PC-9 (cell line): ENCODE measurements around the gene SMAD5. TPM values are rescaled to one million over a fixed set of nuclear protein-coding genes. Genes with fewer than 3 reads are reported as not detected.

Source experiments
- Bru-seq: library from RNA; stranded (reverse); fragments of 400-500 nt; gene quantifications from one replicate; lab custom pipeline; 2021; lab: Mats Ljungman, UMichigan
- BruChase-seq, 2 experiments: library from RNA; stranded (reverse); fragments of 400-500 nt; gene quantifications; one replicate each; lab custom pipeline; 2021; lab: Mats Ljungman, UMichigan
- BruUV-seq: library from RNA; stranded (reverse); fragments of 400-500 nt; replicated peaks from 2 replicates; lab custom pipeline; 2021; lab: Mats Ljungman, UMichigan
- CTCF ChIA-PET: fragments of 300-600 bp; sonication (Branson Sonifier 250); formaldehyde crosslinking; loops from one replicate; lab custom pipeline; 2022; ENCODE audit warnings: antibody characterized with exemption; lab: Charles Lee
- POLR2A ChIA-PET: fragments of 300-600 bp; sonication (Branson Sonifier 250); formaldehyde crosslinking; loops from one replicate; lab custom pipeline; 2022; ENCODE audit warnings: antibody characterized with exemption; ENCODE audit not compliant: unreplicated experiment; lab: Charles Lee
- DNase-seq, 2 experiments: peaks; one replicate each; pipeline versions ENCODE4 v3.0.0 to v3.0.0-alpha.2; 2015 to 2022; ENCODE audit warnings: mixed read lengths in 1 of 2
- H2AFZ ChIP-seq: fragments of 200-600 bp; sonication (generic); 2 replicates; pipeline ENCODE4 v1.8.1; 2017; ENCODE audit warnings: antibody characterized with exemption
- H3F3A ChIP-seq: fragments of 200-600 bp; sonication (generic); 2 replicates; pipeline ENCODE4 v1.8.1; 2017; ENCODE audit warnings: antibody characterized with exemption, mild to moderate bottlenecking, low read depth; ENCODE audit not compliant: insufficient read depth
- H3K27ac ChIP-seq: fragments of 200-600 bp; sonication (generic); 2 replicates; pipeline ENCODE4 v1.6.1; 2016; ENCODE audit warnings: mixed run types
- H3K27me3 ChIP-seq: fragments of 200-600 bp; sonication (generic); 2 replicates; pipeline ENCODE4 v1.6.1; 2016; ENCODE audit warnings: low read depth, mixed run types; ENCODE audit not compliant: insufficient read depth
- H3K36me3 ChIP-seq: fragments of 200-600 bp; sonication (generic); 2 replicates; pipeline ENCODE4 v1.6.1; 2016; ENCODE audit warnings: low read depth, mixed run types
- H3K4me1 ChIP-seq: fragments of 200-600 bp; sonication (generic); replicated peaks from 2 replicates; pipeline ENCODE4 v1.6.1; 2016; ENCODE audit warnings: mixed run types; ENCODE audit not compliant: insufficient read depth
- H3K4me2 ChIP-seq: fragments of 200-600 bp; sonication (generic); 2 replicates; pipeline ENCODE4 v1.6.1; 2017; ENCODE audit warnings: mixed run types
- H3K4me3 ChIP-seq: fragments of 200-600 bp; sonication (generic); 2 replicates; pipeline ENCODE4 v1.6.1; 2016; ENCODE audit warnings: mixed run types
- H3K79me2 ChIP-seq: fragments of 200-600 bp; sonication (generic); 2 replicates; pipeline ENCODE4 v1.6.1; 2017; ENCODE audit warnings: low read depth, mixed run types
- H3K9me2 ChIP-seq: fragments of 200-600 bp; sonication (generic); 2 replicates; pipeline ENCODE4 v1.8.1; 2017; ENCODE audit warnings: mild to moderate bottlenecking; ENCODE audit not compliant: insufficient read depth
- H3K9me3 ChIP-seq: fragments of 200-600 bp; sonication (generic); 2 replicates; pipeline ENCODE4 v1.8.1; 2016; ENCODE audit warnings: low read depth; ENCODE audit not compliant: insufficient read depth
- H4K20me1 ChIP-seq: fragments of 200-600 bp; sonication (generic); 2 replicates; pipeline ENCODE4 v1.8.1; 2017; ENCODE audit not compliant: insufficient read depth
- EZH2 ChIP-seq: fragments of 200-600 bp; sonication (generic); IDR thresholded peaks from 2 replicates; pipeline ENCODE4 v1.8.0; 2017; ENCODE audit warnings: antibody characterized with exemption, low read depth
- intact Hi-C: fragments of 100-400 bp; cut with micrococcal nuclease; formaldehyde crosslinking; loops from one replicate; pipeline ENCODE4 v1.10.0; 2022; ENCODE audit not compliant: unreplicated experiment
- long read RNA-seq: library from polyadenylated mRNA; stranded (forward); transcript quantifications from one replicate; pipeline ENCODE4 v2.0.0, GENCODE V29; 2022
- total RNA-seq: library from RNA; stranded (reverse); gene quantifications from 2 replicates; pipeline ENCODE4 v1.2.3, GENCODE V29; 2021
- TF ChIP-seq, protein P1 (sequence below): fragments of 200-600 bp; sonication (generic); conservative IDR thresholded peaks from 2 replicates; pipeline ENCODE4 v1.6.1; 2017; ENCODE audit warnings: mixed run types, antibody characterized with exemption, mild to moderate bottlenecking, moderate library complexity

SMAD5 gene
- 50.6 and 58.2 TPM in 2 replicates for total RNA-seq
- percentile 89 among the genes with signal in this experiment for Bru-seq, nascent RNA
- BruChase-seq, experiment 1, labeled RNA remaining after a 2-hour chase, result percentile 91 among the genes with signal in this experiment
- BruChase-seq, experiment 2, labeled RNA remaining after a 6-hour chase, result percentile 86 among the genes with signal in this experiment
- long read RNA-seq, full-length matches to known transcripts, result 7 of 12 reads
- long read RNA-seq, partial matches to known transcripts, result 1 of 12 reads
- long read RNA-seq, other reads (novel, unspliced or antisense), result 4 of 12 reads

DNA sequence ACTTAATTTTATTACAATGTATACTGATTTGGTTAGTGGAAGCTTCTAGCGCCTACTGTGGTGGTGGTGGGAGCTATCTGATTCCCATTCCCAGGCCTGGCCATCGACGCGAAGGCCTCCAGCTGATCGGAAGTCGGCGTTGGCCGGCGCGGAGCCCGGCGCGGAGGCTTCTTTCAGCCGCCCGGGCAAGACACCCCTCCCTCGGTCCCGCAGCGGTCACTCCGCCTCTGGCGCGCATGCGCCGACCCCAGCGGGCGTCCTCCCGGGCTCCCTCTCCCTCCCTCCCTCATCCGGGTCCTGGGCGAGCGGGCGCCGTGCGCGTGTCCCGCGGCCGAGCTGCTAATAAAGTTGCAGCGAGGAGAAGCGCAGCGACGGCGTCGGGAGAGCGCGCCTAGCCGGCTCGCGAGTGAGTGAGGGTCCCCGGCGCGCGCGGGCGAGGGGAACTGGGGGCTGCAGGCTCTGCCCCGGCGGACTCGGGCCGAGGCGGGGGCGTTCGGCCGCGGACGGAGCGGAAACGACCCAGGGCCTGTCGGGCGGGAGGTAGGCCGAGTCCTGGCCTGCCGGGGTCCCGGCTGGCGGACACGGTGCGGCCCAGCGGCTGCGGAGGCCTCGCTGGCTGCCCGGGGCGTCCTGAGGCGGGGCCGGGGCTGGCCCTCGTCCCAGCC lies at the start of gene SMAD5:
Gene SMAD5 (plus strand): TSS at position 289 of the 665 bp plus-strand sequence. CDS start 20,916 bp downstream, outside the sequence.
- peaks cover 24% of the 10 kb centered on the region for H4K20me1 ChIP-seq
- BruUV-seq, result no TSS peak
- H3K79me2 ChIP-seq, result peaks cover 49% of the 10 kb centered on the region

GRCh38 chr5:136084698-136085097 lies 47.9 kb upstream of the SMAD5 start:
- Histone ChIP-seq H3K4me3 (no peak overlapping the region), H3K27ac (no peak overlapping the region), H3K27me3 (no peaks in the 10 kb centered on the region), H3K4me1 (peaks cover 5% of the 10 kb centered on the region), H3K9me3 (no peaks in the 10 kb centered on the region), H2AFZ (no peak overlapping the region), H3K36me3 (no peaks in the 10 kb centered on the region), H3K9me2 (no peaks in the 10 kb centered on the region), H3K4me2 (no peak overlapping the region), H4K20me1 (no peaks in the 10 kb centered on the region), H3F3A (peaks cover 8% of the 10 kb centered on the region; the same call in 1 of the 2 replicates), H3K79me2 (no peaks in the 10 kb centered on the region)
- POLR2A ChIA-PET, result no interaction called here
- DNase-seq, result no peak
- CTCF ChIA-PET, result interaction anchor here (0.7 kb wide), 2 partner anchors 41 to 82 kb away, joined by 3 to 7 read pairs; no protein-coding TSS in a partner anchor
- TF ChIP-seq, protein P1, sequence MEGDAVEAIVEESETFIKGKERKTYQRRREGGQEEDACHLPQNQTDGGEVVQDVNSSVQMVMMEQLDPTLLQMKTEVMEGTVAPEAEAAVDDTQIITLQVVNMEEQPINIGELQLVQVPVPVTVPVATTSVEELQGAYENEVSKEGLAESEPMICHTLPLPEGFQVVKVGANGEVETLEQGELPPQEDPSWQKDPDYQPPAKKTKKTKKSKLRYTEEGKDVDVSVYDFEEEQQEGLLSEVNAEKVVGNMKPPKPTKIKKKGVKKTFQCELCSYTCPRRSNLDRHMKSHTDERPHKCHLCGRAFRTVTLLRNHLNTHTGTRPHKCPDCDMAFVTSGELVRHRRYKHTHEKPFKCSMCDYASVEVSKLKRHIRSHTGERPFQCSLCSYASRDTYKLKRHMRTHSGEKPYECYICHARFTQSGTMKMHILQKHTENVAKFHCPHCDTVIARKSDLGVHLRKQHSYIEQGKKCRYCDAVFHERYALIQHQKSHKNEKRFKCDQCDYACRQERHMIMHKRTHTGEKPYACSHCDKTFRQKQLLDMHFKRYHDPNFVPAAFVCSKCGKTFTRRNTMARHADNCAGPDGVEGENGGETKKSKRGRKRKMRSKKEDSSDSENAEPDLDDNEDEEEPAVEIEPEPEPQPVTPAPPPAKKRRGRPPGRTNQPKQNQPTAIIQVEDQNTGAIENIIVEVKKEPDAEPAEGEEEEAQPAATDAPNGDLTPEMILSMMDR, result no peak
- TF ChIP-seq EZH2, result no peak
- no TSS peak for BruUV-seq
- intact Hi-C loops, result loop anchor here (5.0 to 10.0 kb wide), 2 partner anchors 128 to 520 kb away; no protein-coding TSS in a partner anchor

More for the DNA sequence above, at the start of gene SMAD5:
- Histone ChIP-seq H3K4me1 (peaks cover 19% of the 10 kb centered on the region), H3K9me2 (no peaks in the 10 kb centered on the region), H3F3A (peaks cover 8% of the 10 kb centered on the region; the same call in 1 of the 2 replicates), H3K9me3 (no peaks in the 10 kb centered on the region), H3K4me2 (peak within 1 kb of the TSS; percentile 82), H3K4me3 (peak within 1 kb of the TSS; percentile 78), H3K36me3 (no peaks in the 10 kb centered on the region), H3K27ac (peak within 1 kb of the TSS; percentile 60), H3K27me3 (no peaks in the 10 kb centered on the region), H2AFZ (peak within 1 kb of the TSS; percentile 81)
- intact Hi-C loops, result loop anchor here (5.0 kb wide), 1 partner anchor 35 kb away; no protein-coding TSS in a partner anchor
- ChIA-PET POLR2A (interaction anchor here (1.1 kb wide), 1 partner anchor 17 kb away, joined by 4 read pairs; no protein-coding TSS in a partner anchor), CTCF (no interaction called here)
- peak; percentile 77 to 94 for DNase-seq
- no peak for TF ChIP-seq EZH2
- TF ChIP-seq, protein P1, result no peak

DNA sequence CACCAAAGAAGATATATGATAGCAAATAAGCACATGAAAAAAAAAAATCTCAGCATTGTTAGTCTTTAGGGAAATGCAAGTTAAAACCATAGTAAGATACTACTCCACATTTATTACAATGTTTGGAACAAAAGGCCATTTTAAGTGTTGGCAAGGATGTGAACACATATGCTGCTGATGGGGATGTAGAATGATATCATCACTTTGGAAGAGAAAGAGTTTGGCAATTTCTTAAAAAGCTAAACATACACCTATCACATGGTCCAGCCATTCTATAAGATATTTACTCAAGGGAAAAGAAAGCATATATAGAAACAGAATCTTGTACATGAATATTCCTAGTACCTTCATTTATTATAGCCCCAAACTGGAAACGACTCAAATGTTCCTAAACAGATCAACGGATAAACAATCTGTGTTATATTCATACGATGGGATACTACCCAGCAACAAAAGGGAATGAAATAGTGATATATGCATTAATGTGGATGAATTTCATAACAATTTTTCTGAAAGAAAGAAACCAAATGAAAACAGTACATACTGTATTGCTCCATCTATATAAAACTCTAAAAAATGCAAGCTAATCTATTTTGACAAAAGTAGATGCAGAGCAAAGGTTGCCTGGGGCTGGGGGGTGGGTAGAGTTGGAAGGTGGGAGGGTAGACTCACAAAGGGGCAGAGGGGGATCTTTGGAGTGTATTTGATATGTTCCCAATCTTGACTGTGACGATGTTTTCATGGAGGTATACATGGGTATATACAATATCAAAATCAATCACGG lies 45.7 kb upstream of the SMAD5 start:
- BruUV-seq, result no TSS peak
- Histone ChIP-seq H3K79me2 (no peaks in the 10 kb centered on the region), H3K9me3 (no peaks in the 10 kb centered on the region), H3K27me3 (no peaks in the 10 kb centered on the region), H3K36me3 (no peaks in the 10 kb centered on the region), H3K9me2 (no peaks in the 10 kb centered on the region), H4K20me1 (no peaks in the 10 kb centered on the region), H3K4me3 (no peak overlapping the region), H3K4me1 (no peaks in the 10 kb centered on the region), H3K4me2 (no peak overlapping the region), H3F3A (no peaks in the 10 kb centered on the region), H2AFZ (no peak overlapping the region), H3K27ac (no peak overlapping the region)
- intact Hi-C loops, result loop anchor here (10.0 kb wide), 1 partner anchor 522 kb away; no protein-coding TSS in a partner anchor
- DNase-seq, result no peak
- POLR2A ChIA-PET, result no interaction called here
- CTCF ChIA-PET, result interaction anchor here (0.7 kb wide), 1 partner anchor 29 kb away, joined by 3 read pairs; no protein-coding TSS in a partner anchor
- no peak for TF ChIP-seq EZH2
- TF ChIP-seq, protein P1, result no peak
